NOMO-1 (cell line): ENCODE data around the gene SIRT2.
"Not testable (repeated sequence)": the region's sequence is repeated elsewhere in the genome, so short reads cannot be mapped to it uniquely, and the experiment has no call there.

ENCODE experiments used
- DNase-seq, 2 experiments: peaks; one replicate each; lab custom pipeline; 2025; ENCODE audit not compliant: unreplicated experiment in 2 of 2; lab: John Stamatoyannopoulos, UW

SIRT2 gene

DNA sequence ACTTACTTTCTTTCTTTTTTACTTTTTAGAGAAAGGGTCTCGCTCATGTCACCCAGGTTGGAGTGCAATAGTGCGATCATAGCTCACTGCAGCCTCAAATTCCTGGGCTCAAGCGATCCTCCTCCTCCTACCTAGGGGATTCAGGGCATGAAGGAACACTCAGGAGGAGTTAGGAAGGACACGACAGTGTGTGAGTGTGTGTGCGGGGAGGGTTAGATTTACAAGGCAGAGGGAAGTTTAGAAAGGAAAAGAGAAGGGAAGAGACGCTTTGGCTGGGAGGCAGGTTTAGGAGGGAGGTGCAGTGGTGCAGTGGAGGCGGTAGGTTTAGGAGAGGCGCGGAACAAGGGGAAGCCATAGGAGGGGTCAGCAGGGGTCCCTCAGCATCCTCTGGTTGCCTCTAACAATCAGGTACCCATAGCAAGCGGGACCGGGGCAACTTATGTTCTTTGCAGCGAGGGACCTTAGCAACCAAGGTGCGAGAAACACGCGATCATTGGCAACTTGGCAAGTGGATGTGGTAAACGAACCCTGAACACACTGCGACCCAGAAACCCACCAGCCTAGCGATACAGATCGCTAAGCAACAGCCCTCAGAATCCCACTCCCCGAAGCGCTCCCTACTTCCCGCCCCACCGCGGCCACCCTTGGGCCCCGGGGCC, 501 bp downstream of the SIRT2 start:
- DNase-seq, result no peak

DNA sequence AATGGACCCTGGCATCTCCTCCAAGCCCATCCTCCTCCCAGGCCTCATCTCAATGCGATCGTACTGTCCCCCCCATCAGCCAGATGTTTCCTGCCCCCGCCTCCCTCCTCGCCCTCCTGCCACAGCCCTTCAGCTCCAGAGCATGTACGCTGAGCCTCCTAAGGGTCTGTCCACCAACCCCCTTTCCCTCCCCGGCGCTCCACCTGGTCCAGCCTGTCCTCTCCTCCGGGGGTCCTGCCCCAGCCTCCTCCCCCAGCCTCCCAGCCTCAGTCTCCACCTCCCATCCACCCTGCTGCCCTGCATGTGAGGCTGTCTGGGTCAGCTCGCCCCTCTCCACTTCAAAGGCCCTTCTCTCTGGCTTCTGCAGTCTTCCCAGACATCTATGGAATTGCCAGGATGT, 4.5 kb downstream of the SIRT2 start:
- DNase-seq, result no peak

DNA sequence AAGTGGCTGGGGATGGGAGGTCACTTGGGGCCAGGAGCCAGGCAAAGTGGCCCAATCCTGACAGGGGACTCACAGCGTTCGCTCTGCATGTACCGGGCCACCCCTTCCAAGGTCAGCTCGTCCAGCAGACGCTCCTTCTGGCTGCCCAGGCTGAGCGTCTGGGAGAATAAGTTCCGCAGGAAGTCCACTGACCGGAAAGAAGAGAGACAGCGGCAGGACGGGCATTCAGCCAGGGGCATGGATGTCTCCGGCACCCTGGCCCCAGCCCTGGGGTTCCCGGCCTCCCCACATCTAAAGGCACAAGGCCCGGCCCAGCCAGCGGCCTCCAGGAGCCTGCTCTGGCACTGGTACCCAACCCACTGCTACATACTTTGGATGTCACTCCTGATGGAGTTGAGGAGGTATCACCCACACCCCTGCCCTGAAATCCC, 6.1 kb downstream of the SIRT2 start:
- no peak for DNase-seq

DNA sequence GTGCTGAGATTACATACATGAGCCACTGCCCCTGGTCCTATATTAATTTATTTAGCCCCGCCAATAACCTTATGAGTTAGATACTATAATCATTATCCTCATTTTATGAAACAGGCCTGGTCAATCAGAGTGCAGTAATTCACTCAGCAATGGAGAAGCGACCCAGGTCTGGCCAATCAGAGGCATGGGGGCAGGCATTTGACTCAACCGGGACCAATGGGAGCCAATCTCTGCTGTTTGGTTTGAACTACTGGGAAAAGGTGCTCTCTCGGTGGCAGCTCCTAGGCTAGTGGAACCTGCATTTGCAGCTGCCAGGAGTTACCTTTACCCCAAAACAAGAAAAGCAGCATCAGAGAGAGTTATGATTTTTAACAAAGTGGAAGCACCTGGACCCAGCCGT, 6.6 kb downstream of the SIRT2 start:
- DNase-seq, result no peak

DNA sequence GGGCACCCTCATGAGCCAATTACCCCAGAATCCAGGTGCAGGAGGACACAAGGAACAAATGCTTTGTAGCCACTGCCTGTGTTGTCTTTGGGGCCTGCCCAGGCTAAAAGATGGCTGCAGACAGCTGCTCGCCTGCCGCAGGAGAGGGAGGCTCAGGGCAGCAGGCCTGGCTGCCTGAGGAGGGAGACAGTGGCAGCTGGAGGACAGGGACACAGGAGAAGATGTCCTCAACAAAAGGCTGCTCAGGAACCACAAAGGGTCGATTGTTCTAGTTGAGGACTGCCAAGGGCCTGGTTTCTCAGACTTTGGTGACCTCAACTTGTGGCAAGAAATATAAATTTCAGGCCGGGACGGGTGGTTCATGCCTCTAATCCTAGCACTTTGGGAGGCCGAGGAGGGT, 7.6 kb downstream of the SIRT2 start:
- DNase-seq, result no peak

DNA sequence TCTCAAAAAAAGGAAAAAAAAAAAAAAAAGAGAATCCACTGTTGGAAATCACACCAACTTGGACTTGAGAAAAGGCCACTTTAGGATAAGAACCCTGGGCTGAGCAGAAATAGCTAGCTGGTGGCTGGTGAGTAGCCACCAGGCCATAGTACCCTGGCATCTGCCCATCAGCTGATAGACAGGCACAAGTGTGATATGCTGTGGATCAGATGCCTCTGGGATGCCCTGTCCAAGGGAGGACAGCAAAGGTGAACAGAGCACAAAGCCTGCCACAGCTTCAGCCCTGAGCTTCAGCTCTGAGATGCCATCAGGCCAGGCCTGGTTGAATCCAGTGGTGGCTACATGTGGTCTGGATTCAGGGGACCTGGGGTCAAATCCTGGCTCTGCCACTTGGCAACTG, 8.7 kb downstream of the SIRT2 start:
- DNase-seq, result no peak

DNA sequence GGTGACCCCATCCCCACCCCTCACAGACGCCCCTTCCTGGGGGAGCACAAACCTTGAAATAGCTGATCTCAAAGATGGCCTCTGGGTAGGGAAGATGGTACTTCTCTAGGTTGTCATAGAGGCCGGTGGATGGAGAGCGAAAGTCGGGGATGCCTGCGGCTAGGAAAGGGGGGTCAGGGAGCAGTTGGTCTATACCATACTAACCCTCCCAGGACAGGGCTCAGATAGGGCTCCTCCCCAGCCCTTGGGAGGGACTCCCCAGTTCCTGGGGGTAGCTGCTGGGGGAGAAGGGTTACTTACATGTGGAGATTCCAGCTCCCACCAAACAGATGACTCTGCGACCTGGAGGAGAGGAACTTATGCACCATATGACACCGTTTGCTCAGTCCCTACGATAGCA, 9.6 kb downstream of the SIRT2 start:
- no peak for DNase-seq

DNA sequence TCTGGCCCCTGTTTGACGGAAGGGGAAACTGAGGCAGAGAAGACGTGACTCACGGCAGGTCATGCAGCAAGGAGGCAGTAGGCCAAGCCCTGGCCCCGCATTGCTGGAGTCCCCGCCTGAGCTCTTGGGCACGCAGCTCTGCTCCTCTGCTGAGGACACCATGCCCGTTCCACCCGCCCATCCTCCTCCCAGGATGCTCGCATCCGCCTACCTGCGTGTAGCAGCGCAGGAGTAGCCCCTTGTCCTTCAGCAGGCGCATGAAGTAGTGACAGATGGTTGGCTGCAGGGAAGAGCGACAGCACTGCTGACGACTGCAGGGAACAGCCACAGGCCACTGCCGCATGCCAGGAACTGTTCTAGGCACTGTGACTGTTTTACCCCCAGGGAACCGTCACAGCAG, 10.5 kb downstream of the SIRT2 start:
- DNase-seq, result no peak

DNA sequence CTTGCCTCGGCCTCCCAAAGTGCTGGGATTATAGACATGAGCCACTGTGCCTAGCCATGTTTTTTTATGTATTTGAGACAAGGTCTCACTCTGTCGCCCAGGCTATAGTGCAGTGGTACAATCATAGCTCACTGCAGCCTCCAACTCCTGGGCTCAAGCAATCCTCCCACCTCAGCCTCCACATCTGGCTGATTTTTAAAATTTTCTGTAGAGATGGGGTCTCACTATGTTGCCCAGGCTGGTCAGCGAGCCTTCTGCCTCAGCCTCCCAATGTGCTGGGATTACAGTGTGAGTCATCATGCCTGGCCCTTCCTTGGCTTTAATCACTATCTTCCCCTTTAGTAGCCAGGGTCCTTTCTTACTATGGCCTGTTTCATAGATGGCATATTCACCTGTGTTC, 14.7 kb downstream of the SIRT2 start:
- DNase-seq, result not testable (repeated sequence)

DNA sequence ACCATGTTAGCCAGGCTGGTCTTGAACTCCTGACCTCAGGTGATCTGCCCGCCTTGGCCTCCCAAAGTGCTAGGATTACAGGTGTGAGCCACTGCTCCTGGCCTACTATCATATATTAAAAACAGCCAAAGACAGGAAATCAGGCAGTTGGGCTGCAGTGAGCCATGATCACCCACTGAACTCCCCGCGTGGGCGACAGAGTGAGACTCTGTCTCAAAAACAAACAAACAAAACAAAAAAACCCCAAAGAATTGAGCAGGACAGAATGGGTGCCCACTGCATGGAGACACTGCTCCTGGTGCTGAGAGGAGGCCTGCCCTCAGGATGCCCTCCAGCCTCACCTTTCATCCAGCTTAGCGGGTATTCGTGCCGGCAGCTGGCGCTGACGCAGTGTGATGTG, 16.1 kb downstream of the SIRT2 start:
- DNase-seq, result no peak

DNA sequence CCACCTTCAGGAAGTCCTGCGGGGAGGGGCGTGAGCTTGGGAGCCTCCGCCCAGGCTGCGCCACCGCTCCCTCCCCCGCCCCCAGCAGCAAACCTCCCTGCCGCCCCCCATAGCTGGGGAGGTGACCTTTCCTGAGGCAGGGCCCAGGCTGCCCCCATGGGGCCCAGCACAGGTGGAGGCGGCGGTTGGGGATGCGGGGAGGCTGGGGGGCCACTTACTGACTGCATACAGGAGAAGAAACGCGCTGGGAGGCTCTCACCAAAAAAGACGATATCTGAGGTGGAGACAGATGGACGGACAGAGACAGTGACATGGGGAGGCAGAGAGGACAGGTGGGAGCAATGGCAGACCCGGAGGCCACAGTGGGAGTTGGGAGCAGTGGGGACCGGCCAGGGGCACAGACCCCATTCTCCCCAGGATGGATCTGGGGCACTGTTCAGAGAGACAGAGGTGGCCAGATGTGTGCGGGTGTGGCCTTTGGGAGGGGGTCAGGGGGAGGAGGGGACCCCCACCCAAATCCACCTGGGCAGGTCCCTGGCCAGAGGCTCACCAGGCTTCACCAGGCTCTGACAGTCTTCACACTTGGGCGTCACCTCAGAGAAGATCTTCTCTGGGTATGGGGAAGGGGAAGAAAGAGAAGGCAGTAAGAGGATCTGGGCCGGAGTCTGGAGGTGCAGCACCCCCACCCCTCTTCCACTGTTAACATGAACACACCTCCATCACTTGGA, 18.4 kb downstream of the SIRT2 start:
- no peak for DNase-seq

DNA sequence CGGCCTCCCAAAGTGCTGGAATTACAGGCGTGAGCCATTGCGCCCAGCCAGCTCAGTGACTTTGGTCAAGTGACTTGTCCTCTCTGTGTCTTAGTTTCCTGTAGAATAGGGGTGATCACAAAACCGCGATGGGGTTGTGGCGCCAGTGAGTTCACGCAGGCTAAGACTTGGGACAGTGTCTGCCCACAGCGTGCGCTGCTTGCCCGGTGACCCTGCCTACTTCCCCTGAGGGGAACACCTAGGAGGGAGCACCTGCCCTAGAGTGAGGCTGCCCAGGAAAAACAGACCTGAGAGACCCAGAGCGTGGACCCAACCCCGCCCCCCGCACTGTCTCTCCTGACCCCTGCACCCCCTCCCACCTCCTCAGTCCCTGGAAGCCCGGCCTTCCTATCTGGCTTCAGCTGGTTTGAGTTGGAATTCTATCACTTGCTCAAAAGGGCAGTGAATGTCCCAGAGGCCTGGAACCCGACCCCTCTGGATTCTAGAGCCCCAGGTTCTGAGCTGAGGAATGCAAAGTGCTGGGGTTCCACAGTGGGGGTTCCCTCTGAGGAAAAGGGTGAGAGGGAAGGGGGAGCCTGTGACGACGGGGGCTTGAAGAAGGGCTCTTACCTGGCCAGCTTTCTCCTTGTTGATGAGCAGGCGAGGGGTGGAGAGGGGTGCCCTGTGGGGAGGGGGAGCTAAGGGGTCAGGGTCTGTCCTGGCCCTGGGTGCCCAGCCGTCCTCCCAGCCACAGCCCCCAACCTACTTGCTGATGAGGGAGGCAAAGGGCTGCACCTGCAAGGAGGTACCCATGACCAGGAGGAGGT, 19.1 kb downstream of the SIRT2 start:
- DNase-seq, result no peak

DNA sequence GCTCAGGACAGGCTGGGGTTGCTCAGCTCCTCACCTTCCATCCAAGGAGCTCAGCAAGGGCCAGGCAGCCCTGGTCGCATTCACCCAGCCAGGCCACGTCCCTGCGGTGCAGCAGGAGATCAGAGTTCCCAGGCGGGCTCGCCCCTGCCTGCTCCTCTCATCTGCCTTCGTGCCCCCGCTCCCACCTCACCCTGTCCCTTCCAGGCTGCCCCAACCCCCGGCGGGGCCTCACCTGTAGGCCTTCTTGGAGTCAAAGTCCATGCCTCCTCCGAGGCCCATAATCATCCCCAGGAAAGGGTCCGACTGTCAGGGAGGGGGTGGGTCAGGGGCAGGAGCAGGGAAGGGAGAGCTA, 20.0 kb downstream of the SIRT2 start:
- DNase-seq, result no peak

DNA sequence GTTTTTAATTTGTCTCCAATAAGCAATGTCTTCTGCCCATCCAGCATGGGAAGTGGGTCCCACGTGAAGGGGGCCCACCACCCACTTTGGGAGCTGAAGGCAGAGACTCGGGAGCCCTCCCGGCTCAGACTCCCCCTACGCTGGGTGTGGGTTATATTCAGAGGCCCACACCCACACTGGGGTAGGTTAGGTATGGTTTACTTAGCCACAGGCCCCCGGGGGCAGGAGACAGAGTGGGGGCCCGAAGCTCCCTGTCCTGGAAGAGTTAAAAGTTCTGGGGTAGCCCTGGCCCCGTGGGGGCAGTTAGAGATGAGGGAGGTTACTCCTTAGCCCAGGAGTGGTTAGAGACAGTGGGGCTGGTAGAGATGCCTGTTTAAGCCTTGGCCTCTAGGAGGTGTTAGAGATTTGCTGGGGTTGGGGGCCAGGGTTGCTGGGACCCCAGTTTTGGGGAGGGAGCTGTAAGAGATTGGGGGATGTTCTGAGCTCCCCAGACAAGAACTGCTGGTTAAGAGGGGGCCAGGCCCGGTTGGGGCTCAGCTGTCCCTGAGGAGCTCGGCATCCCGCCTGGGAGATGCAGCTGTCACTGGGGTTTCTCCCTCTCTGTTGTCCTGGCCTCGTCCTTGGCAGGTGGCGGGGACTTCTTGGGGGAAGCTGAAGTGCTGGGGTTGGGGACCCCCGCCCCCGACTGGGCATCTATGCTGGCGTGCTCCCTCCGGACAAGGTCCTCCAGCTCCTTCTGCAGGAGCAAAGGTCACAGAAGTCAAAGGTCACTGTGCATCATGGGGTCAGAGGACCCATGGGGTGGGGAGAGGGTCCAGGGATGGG, 20.6 kb downstream of the SIRT2 start:
- no peak for DNase-seq

DNA sequence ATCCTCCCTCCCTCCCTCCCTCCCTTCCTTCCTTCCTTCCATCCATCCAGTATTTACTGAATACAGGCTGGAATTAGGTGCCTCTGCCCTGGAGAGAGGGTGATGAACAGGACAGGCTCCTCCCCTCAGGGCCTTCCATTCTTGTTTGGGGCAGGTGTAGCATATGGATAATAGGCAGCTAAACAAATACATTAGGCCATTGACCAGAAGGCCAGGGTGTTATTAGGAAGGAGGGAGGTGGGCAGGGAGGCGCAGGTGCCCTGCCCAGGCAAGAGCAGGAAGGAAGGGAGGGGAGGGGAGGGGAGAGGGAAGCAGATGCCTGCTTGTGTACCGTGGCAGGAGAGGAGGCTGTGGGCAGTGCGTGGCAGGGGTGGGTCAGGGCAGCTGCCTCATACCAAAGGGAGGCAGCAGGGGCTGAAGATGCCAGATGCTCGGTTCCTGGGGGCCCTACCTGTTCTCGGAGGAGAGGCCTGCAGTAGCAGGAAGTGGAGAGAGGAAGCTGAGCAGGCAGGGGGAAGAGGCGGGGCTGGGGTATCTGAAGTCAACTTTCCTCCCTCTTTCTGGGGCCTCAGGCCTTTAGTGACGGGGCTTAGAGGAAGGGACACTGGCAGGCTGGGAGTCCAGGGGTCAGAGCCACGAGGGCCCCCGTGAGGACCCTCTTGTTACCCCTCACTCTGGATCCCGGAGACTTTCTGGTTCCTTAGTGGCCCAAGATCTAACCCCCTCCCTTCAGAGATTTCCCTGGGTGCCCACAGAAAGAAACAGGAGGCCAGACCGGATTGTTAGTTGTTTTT, 21.4 kb downstream of the SIRT2 start, which contains the start of gene RINL:
RINL (minus strand) TSS at position 495 of the 794 bp plus-strand sequence. CDS start 1,533 bp downstream, outside the sequence.
- peak; percentile 45 to 76 for DNase-seq

DNA sequence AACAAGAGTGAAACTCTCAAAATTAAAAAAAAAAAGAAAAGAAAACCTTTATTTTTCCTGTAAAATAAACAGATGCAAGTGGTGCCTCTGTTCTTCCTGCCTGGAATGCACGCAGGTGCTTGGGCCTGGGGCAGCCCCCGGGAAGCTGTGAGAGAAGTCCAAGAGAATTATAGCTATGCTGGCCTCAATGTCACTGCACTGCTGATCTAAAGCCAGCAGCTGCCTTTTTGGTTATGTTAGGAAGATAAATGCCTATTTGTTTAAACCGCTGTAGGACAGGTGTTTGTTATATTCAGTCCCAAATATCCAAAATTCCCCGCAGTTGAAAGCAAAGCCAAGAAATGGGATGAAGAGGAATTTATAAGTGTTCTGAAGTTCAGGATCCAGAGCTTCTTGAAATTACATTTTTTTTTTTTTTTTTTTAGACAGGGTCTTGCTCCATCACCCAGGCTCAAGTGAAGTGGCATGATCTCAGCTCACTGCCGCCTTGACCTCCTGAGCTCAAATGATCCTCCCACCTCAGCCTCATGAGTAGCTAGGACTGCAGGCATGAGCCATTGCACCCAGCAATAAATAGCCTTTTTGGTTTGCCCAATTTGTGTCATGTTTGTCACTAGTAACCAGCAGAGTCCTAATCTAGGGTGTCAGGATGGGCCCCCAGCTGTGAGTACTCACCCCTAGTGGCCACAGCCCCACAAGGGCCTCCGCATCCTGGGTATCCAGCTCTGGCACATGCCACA, 23.6 kb downstream of the SIRT2 start:
- DNase-seq, result no peak

DNA sequence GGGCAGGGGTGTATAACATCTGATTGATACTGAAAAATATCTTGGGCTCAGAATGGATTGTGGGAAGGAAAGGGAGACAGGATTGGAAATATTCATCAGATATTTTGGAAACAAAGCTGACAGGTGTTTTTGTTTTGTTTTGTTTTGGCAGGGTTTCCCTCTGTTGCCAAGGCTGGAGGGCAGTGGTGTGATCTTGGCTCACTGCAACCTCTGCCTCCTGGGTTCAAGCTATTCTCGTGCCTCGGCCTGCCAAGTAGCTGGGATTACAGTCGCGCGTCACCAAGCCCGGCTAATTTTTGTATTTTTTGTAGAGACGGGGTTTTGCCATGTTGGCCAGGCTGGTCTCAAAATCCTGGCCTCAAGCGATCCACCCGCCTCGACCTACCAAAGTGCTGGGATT, 26.0 kb downstream of the SIRT2 start:
- not testable (repeated sequence) for DNase-seq

DNA sequence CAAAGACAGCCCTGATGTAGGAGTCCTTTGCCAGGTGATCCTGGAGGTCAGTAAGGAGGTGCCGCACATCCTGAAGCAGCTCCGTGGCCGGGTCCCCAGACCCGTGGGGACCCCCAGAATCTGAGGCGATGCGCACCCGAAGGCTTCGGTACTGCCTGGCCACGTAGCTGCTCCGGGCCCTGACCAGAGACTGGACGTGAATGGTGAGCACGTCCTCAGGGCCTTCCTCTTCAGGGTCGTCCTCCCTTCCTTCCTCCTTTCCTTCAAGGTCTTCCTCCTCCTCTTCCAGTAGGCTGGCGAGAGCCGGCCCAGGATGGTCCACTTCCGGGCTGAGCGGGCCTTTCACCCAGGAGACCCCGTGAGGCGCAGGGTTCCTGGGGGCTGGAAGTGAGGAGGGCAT, 28.8 kb downstream of the SIRT2 start:
- no peak for DNase-seq

DNA sequence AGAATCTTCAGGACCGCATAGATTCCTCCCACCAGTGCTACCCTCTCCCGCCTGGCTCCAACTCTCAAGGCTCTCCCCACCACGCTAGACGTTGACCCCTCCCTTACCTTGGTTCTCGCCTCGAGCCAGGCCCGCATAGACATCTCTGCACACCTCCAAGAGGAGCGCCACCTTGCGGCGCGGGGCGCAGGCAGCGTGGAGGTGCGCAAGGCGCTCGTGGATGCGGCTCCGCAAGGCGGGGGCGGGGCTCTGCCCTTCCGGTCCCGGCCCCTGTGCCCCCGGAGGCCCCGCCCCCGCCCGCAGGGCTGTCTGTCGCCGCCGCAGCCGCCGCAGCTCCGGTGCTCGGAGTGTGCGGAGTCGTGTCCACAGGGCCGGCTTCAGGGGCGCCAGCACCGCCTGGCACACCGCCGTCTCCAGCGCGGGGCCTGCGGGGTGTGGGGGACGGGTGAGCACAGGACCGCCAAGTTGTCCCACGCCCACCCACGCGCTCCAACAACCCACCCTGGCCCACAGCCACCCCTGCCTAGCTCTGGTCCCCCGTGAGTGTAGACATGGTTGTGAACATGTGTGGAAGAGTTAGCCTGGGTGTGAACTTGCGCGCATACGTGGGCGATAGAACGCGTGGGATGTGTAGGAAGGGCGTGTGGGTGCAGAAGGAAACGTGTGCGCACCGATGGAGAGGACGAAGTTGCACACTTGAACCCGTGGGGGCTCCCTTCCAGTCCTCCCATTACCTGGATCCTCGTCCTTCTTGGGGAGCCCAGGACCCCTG, 29.4 kb downstream of the SIRT2 start:
- DNase-seq, result peak; percentile 15 to 17
